K562 (cell line): Measurements from ENCODE around the gene KATNB1. TPM values are rescaled to one million over a fixed set of nuclear protein-coding genes. Genes with fewer than 3 reads are reported as not detected.
A peak's percentile ranks its signal among the peaks of the same experiment; 100 is the strongest.

Experiments
- ARID3B ChIP-seq: fragments of 250-450 bp; sonication (Bioruptor Pico); IDR thresholded peaks from 2 replicates; pipeline ENCODE4 v1.4.0; 2020; ENCODE audit warnings: borderline replicate concordance
- ATF1 ChIP-seq, 2 experiments: fragments of 450-650 bp in 1 of 2; IDR thresholded peaks; 2 replicates each; pipeline ENCODE4 v1.6.1; 2016; ENCODE audit warnings: missing compliant biosample characterization in 1 of 2, missing genetic modification characterization in 1 of 2
- DNMT1 ChIP-seq: fragments of 450-650 bp; IDR thresholded peaks from 2 replicates; pipeline ENCODE4 v1.6.1; 2016; ENCODE audit warnings: antibody characterized with exemption, mild to moderate bottlenecking
- DPF2 ChIP-seq: fragments of 450-650 bp; IDR thresholded peaks from 2 replicates; pipeline ENCODE4 v1.6.1; 2016
- ELF1 ChIP-seq: fragments of 200-800 bp; sonication (Bioruptor generic); IDR thresholded peaks from 2 replicates; pipeline ENCODE4 v1.6.1; 2016; ENCODE audit warnings: missing genetic modification characterization, missing compliant biosample characterization
- ELF4 ChIP-seq: fragments of 450-650 bp; formaldehyde crosslinking; IDR thresholded peaks from 2 replicates; pipeline ENCODE4 v1.4.0; 2022; ENCODE audit warnings: missing genetic modification characterization
- GABPA ChIP-seq: fragments of 200-800 bp; sonication (Bioruptor generic); conservative IDR thresholded peaks from 2 replicates; pipeline ENCODE4 v1.6.1; 2016; ENCODE audit warnings: low read depth, missing genetic modification characterization, missing compliant biosample characterization
- GABPB2 ChIP-seq: fragments of 250-450 bp; sonication (Bioruptor Pico); conservative IDR thresholded peaks from 2 replicates; pipeline ENCODE4 v1.5.1; 2021; ENCODE audit warnings: mild to moderate bottlenecking
- HDAC1 ChIP-seq, 2 experiments: fragments of 450-650 bp; IDR thresholded peaks; 2 replicates each; pipeline ENCODE4 v1.6.1; 2016 to 2017; ENCODE audit warnings: inconsistent platforms in 1 of 2, mild to moderate bottlenecking in 1 of 2, moderate library complexity in 1 of 2
- HDGF ChIP-seq: fragments of 450-650 bp; IDR thresholded peaks from 2 replicates; pipeline ENCODE4 v1.6.1; 2016
- LARP7 ChIP-seq: fragments of 450-650 bp; IDR thresholded peaks from 2 replicates; pipeline ENCODE4 v1.6.1; 2016
- NCOA4 ChIP-seq: fragments of 450-650 bp; IDR thresholded peaks from 2 replicates; pipeline ENCODE4 v1.6.1; 2018; ENCODE audit warnings: mild to moderate bottlenecking; ENCODE audit not compliant: partially characterized antibody
- NFYB ChIP-seq: IDR thresholded peaks from 2 replicates; pipeline ENCODE4 v1.6.1; 2011; ENCODE audit warnings: mild to moderate bottlenecking, moderate library complexity; ENCODE audit not compliant: insufficient read length; ENCODE audit errors: extremely low read depth
- PHF8 ChIP-seq: fragments of 200-600 bp; sonication (generic); IDR thresholded peaks from 2 replicates; pipeline ENCODE4 v1.6.1; 2012; ENCODE audit warnings: mixed run types, mild to moderate bottlenecking, inconsistent platforms, low read length, moderate library complexity, borderline replicate concordance
- PRPF4 ChIP-seq: fragments of 200-400 bp; formaldehyde crosslinking; IDR thresholded peaks from one replicate; pipeline ENCODE4 v1.6.1; 2017; ENCODE audit warnings: low read length, low read depth, mild to moderate bottlenecking; ENCODE audit not compliant: insufficient read depth, poor library complexity, severe bottlenecking
- RBBP5 ChIP-seq: fragments of 200-600 bp; sonication (generic); IDR thresholded peaks from 2 replicates; pipeline ENCODE4 v1.6.1; 2012; ENCODE audit warnings: borderline replicate concordance, mild to moderate bottlenecking, low read length, control low read depth, inconsistent platforms; ENCODE audit not compliant: insufficient read depth, poor library complexity, severe bottlenecking
- RFX1 ChIP-seq: fragments of 450-650 bp; IDR thresholded peaks from 2 replicates; pipeline ENCODE4 v1.6.1; 2016; ENCODE audit warnings: mild to moderate bottlenecking, moderate library complexity
- SMARCE1 ChIP-seq: fragments of 450-650 bp; IDR thresholded peaks from 2 replicates; pipeline ENCODE4 v1.7.1; 2016; ENCODE audit warnings: mild to moderate bottlenecking
- SP2 ChIP-seq: IDR thresholded peaks from 2 replicates; pipeline ENCODE4 v1.6.1; 2011; ENCODE audit warnings: mild to moderate bottlenecking, low read depth, low read length, moderate library complexity; ENCODE audit not compliant: poor library complexity, severe bottlenecking; ENCODE audit errors: extremely low read depth
- TGIF2 ChIP-seq: sonication (generic); formaldehyde crosslinking; IDR thresholded peaks from 2 replicates; pipeline ENCODE4 v1.8.1; 2022; ENCODE audit warnings: mild to moderate bottlenecking, missing genetic modification reagents, moderate library complexity
- USF2 ChIP-seq: sonication (generic); formaldehyde crosslinking; IDR thresholded peaks from 2 replicates; pipeline ENCODE4 v1.5.0; 2020; ENCODE audit warnings: missing genetic modification reagents
- YY1 ChIP-seq, 3 experiments: IDR thresholded peaks; 2 replicates each; pipeline ENCODE4 v1.6.1; 2011; ENCODE audit warnings: low read length in 2 of 3, mild to moderate bottlenecking in 2 of 3, moderate library complexity in 2 of 3, borderline replicate concordance in 1 of 3, control low read depth in 1 of 3, low read depth in 1 of 3; ENCODE audit not compliant: insufficient read depth in 3 of 3, insufficient replicate concordance in 2 of 3, control insufficient read depth in 1 of 3, insufficient read length in 1 of 3; ENCODE audit errors: extremely low read depth in 1 of 3
- ZKSCAN1 ChIP-seq: fragments of 150-350 bp; IDR thresholded peaks from 2 replicates; pipeline ENCODE4 v1.6.1; 2016; ENCODE audit warnings: low read depth, low read length
- ZNF143 ChIP-seq: sonication (generic); formaldehyde crosslinking; IDR thresholded peaks from 2 replicates; pipeline ENCODE4 v1.9.0; 2022; ENCODE audit warnings: mild to moderate bottlenecking, missing genetic modification reagents
- ZNF197 ChIP-seq: fragments of 200-800 bp; sonication (Bioruptor generic); IDR thresholded peaks from 2 replicates; pipeline ENCODE4 v1.6.1; 2016; ENCODE audit warnings: low read depth, missing genetic modification characterization, missing compliant biosample characterization
- polyA plus RNA-seq, 8 experiments: library from polyadenylated mRNA; depleted of rRNA in 4 of 8; stranded (reverse) in 5 of 8; unstranded in 3 of 8; fragments of >200 nt; fragmentation: Nextera tagmentation in 2 of 8; fragmentation: Illumina TruSeq in 1 of 8; extraction: Ambion mirVana in 2 of 8; extraction: Trizol in 1 of 8; gene quantifications; 2 replicates each; pipeline versions ENCODE4 v1.2.1 to v1.2.3, GENCODE V29; 2011 to 2014; ENCODE audit warnings: inconsistent platforms in 1 of 8, missing spikeins in 1 of 8
- total RNA-seq, 7 experiments: library from RNA; depleted of rRNA in 6 of 7; stranded (reverse); fragments of >200 nt in 6 of 7; fragmentation: Illumina TruSeq in 2 of 7; extraction: Trizol in 2 of 7; gene quantifications; 2 replicates each; pipeline versions ENCODE4 v1.2.1 to v1.2.3, GENCODE V29; 2011 to 2021; ENCODE audit warnings: low replicate concordance in 1 of 7

KATNB1 gene
- total and polyA plus RNA-seq, 9 of the 15 experiments (the other 6 are each of a cell fraction or from before 2014, with no cell fraction given), result 1.2 to 52.6 (median 21.9) TPM

- TF ChIP-seq ZNF197 (CRISPR knock-in tag) (no peak), NCOA4 (no peak), ELF1 (tag) (peak; percentile 48; the same call in 1 of the 2 replicates), GABPA (tag) (peak; percentile 89), ZKSCAN1 (peak; percentile 95), USF2 (CRISPR knock-in tag) (no peak), DPF2 (peak; percentile 44; the same call in 1 of the 2 replicates), RBBP5 (no peak), ZNF143 (CRISPR knock-in tag) (peak; percentile 88), NFYB (no peak), ARID3B (CRISPR knock-in tag) (no peak), DNMT1 (no peak), ATF1 (CRISPR knock-in tag; IDR thresholded peaks at IDR 0.05) (no peak), ATF1 (tag; IDR thresholded peaks at IDR 0.05) (0 out of 2 replicates have a peak, but pooled peaks have one; percentile 17), LARP7 (peak; percentile 61; the same call in 1 of the 2 replicates), PRPF4 (no peak), YY1 (IDR thresholded peaks at IDR 0.05; ENCODE audit: borderline replicate concordance in 1 of 3, control insufficient read depth in 1 of 3, extremely low read depth in 1 of 3, insufficient read depth in 3 of 3, insufficient read length in 1 of 3, insufficient replicate concordance in 2 of 3, low read depth in 1 of 3, low read length in 2 of 3) (peak in 1 of 3 experiments; percentile 46), SP2 (no peak), HDGF (0 out of 2 replicates have a peak, but pooled peaks have one; percentile 42), RFX1 (peak; percentile 97), PHF8 (peak; percentile 28; the same call in 1 of the 2 replicates), GABPB2 (CRISPR knock-in tag) (no peak), HDAC1 (IDR thresholded peaks at IDR 0.05) (peak in 1 of 2 experiments; percentile 77; a peak in 2 of 4 replicates), ELF4 (peak; percentile 84), SMARCE1 (peak; percentile 66; the same call in 1 of the 2 replicates), TGIF2 (no peak)
Measured at GRCh38 chr16:57694725-57695679, 40.6 kb upstream of the KATNB1 start, which contains the start of gene DRC7 (continued).
